GM23248 (cell line): ENCODE measurements around the gene NUDT2.

Source experiments
- EZH2 ChIP-seq: fragments of 200-600 bp; sonication (generic); IDR thresholded peaks from 2 replicates; pipeline ENCODE4 v1.6.1; 2018; ENCODE audit warnings: antibody characterized with exemption, mild to moderate bottlenecking; ENCODE audit not compliant: insufficient read depth, poor library complexity, severe bottlenecking
- EZH2phosphoT487 ChIP-seq: fragments of 200-600 bp; sonication (generic); IDR thresholded peaks from 2 replicates; pipeline ENCODE4 v1.6.1; 2018; ENCODE audit warnings: antibody characterized with exemption, moderate library complexity, mild to moderate bottlenecking, low read depth; ENCODE audit not compliant: insufficient read depth

DNA sequence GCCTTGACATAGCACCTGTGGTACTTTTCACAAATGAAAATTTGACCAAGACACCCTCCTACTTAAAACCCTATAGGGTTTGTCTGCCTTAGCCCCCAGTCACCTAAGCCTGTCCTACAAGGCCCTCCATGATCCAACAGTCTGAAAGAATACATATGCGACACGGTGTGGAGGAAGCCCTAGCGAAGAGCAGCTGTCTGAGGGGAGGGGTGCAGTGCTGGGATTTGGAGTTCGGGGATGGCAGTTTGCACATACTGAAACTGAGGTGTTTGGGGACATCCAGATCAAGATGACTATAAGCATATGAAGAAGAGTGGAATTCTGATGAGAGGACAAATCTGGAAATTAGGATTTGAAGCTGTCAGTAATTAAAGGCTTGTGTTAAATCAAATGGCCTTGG, 54.5 kb downstream of the NUDT2 start:
- no peak for TF ChIP-seq EZH2
- no peak for TF ChIP-seq EZH2phosphoT487
